GM23338 (cell line): ENCODE data around the gene OR5K1. TPM values are rescaled to one million over a fixed set of nuclear protein-coding genes. Genes with fewer than 3 reads are reported as not detected.
A peak's percentile ranks its signal among the peaks of the same experiment; 100 is the strongest.

Experiments
- ATAC-seq: fragments of 200-7000 bp; cut with Tn5 transposase; 3 replicates; pipeline ENCODE4 v1.9.1; 2020
- DNase-seq: peaks from one replicate; pipeline ENCODE4 v3.0.0-alpha.2; 2015; ENCODE audit warnings: low spot score
- H2AFZ ChIP-seq: fragments of 200-600 bp; sonication (generic); 2 replicates; pipeline ENCODE4 v1.8.0; 2016; ENCODE audit warnings: antibody characterized with exemption, mild to moderate bottlenecking, moderate library complexity
- H3F3A ChIP-seq: fragments of 200-600 bp; sonication (generic); replicated peaks from 2 replicates; pipeline ENCODE4 v1.8.0; 2017; ENCODE audit warnings: antibody characterized with exemption, mixed run types, low read depth
- H3K27ac ChIP-seq: fragments of 200-600 bp; sonication (generic); 2 replicates; pipeline ENCODE4 v1.6.1; 2016; ENCODE audit warnings: low read depth
- H3K27me3 ChIP-seq: fragments of 200-600 bp; sonication (generic); 2 replicates; pipeline ENCODE4 v1.8.0; 2016; ENCODE audit warnings: mild to moderate bottlenecking, mixed run types, moderate library complexity; ENCODE audit not compliant: insufficient read depth
- H3K36me3 ChIP-seq: fragments of 200-600 bp; sonication (generic); 2 replicates; pipeline ENCODE4 v1.8.0; 2016; ENCODE audit warnings: mild to moderate bottlenecking; ENCODE audit not compliant: insufficient read depth
- H3K4me1 ChIP-seq: fragments of 200-600 bp; sonication (generic); 2 replicates; pipeline ENCODE4 v1.8.0; 2016; ENCODE audit warnings: mild to moderate bottlenecking, moderate library complexity; ENCODE audit not compliant: insufficient read depth
- H3K4me2 ChIP-seq: fragments of 200-600 bp; sonication (generic); 2 replicates; pipeline ENCODE4 v1.7.1; 2017; ENCODE audit warnings: mixed run types
- H3K4me3 ChIP-seq: fragments of 200-600 bp; sonication (generic); 2 replicates; pipeline ENCODE4 v1.6.1; 2016; ENCODE audit warnings: mixed run types
- H3K79me2 ChIP-seq: fragments of 200-600 bp; sonication (generic); replicated peaks from 2 replicates; pipeline ENCODE4 v1.8.0; 2017; ENCODE audit warnings: mild to moderate bottlenecking; ENCODE audit not compliant: insufficient read depth
- H3K9me2 ChIP-seq: fragments of 200-600 bp; sonication (generic); 2 replicates; pipeline ENCODE4 v1.8.0; 2017; ENCODE audit not compliant: insufficient read depth
- H4K20me1 ChIP-seq: fragments of 200-600 bp; sonication (generic); replicated peaks from 2 replicates; pipeline ENCODE4 v1.8.0; 2017; ENCODE audit warnings: mild to moderate bottlenecking; ENCODE audit not compliant: insufficient read depth
- H3K27ac Mint-ChIP-seq: 2 replicates; pipeline ENCODE4 v1.8.0; 2020; ENCODE audit warnings: inconsistent platforms, mild to moderate bottlenecking, moderate library complexity, mixed read lengths
- H3K27me3 Mint-ChIP-seq: 3 replicates; pipeline ENCODE4 v1.8.0; 2022; ENCODE audit warnings: low read depth, mild to moderate bottlenecking, moderate library complexity, mixed read lengths, inconsistent platforms; ENCODE audit not compliant: insufficient read depth, poor library complexity
- H3K36me3 Mint-ChIP-seq: 3 replicates; pipeline ENCODE4 v1.8.0; 2021; ENCODE audit warnings: low read depth, mild to moderate bottlenecking, inconsistent platforms, moderate library complexity, mixed read lengths
- H3K4me1 Mint-ChIP-seq: 3 replicates; pipeline ENCODE4 v1.8.0; 2020; ENCODE audit warnings: mild to moderate bottlenecking, inconsistent platforms, mixed read lengths
- H3K4me3 Mint-ChIP-seq: 3 replicates; pipeline ENCODE4 v1.8.0; 2021; ENCODE audit warnings: moderate library complexity, mild to moderate bottlenecking, inconsistent platforms, mixed read lengths
- H3K9me3 Mint-ChIP-seq: 3 replicates; pipeline ENCODE4 v1.8.0; 2020; ENCODE audit warnings: moderate library complexity, mild to moderate bottlenecking, inconsistent platforms, mixed read lengths
- CREB1 ChIP-seq: fragments of 250-450 bp; sonication (Bioruptor Pico); IDR thresholded peaks from 2 replicates; pipeline ENCODE4 v1.5.0; 2020; ENCODE audit warnings: low read depth, mild to moderate bottlenecking, moderate library complexity
- EZH2phosphoT487 ChIP-seq: fragments of 200-600 bp; sonication (generic); IDR thresholded peaks from one replicate; pipeline ENCODE4 v1.8.1; 2018; ENCODE audit warnings: antibody characterized with exemption; ENCODE audit not compliant: unreplicated experiment
- JUNB ChIP-seq: IDR thresholded peaks from one replicate; pipeline ENCODE4 v1.6.1; 2016; ENCODE audit warnings: antibody characterized with exemption; ENCODE audit not compliant: unreplicated experiment
- NANOG ChIP-seq: IDR thresholded peaks from 2 replicates; pipeline ENCODE4 v1.6.1; 2016; ENCODE audit warnings: antibody characterized with exemption, borderline replicate concordance
- STAT1 ChIP-seq: IDR thresholded peaks from one replicate; pipeline ENCODE4 v1.6.1; 2016; ENCODE audit warnings: antibody characterized with exemption; ENCODE audit not compliant: unreplicated experiment
- ZNF114 ChIP-seq: fragments of 250-450 bp; sonication (Bioruptor Pico); IDR thresholded peaks from 2 replicates; pipeline ENCODE4 v1.5.0; 2020; ENCODE audit warnings: mild to moderate bottlenecking, moderate library complexity
- ZNF331 ChIP-seq: fragments of 250-450 bp; sonication (Bioruptor Pico); IDR thresholded peaks from 2 replicates; pipeline ENCODE4 v1.5.0; 2020; ENCODE audit warnings: low read depth, mild to moderate bottlenecking, moderate library complexity
- ZNF462 ChIP-seq: fragments of 250-450 bp; sonication (Bioruptor Pico); IDR thresholded peaks from 2 replicates; pipeline ENCODE4 v1.5.0; 2020; ENCODE audit warnings: mild to moderate bottlenecking, moderate library complexity
- polyA plus RNA-seq: library from polyadenylated mRNA; unstranded; fragments of >200 nt; fragmentation: Nextera tagmentation; extraction: Ambion mirVana; gene quantifications from 2 replicates; pipeline ENCODE4 v1.2.1, GENCODE V29; 2016
- total RNA-seq: library from RNA; depleted of rRNA; stranded (reverse); fragments of >200 nt; shearing (Covaris generic); gene quantifications from 2 replicates; pipeline ENCODE4 v1.2.3, GENCODE V29; 2014
- TF ChIP-seq, protein P1 (sequence below), 2 experiments: fragments of 200-600 bp in 1 of 2; sonication (generic) in 1 of 2; conservative IDR thresholded peaks; 2 replicates each; pipeline versions ENCODE4 v1.5.1 to v1.6.1; 2016 to 2017; ENCODE audit warnings: antibody characterized with exemption in 2 of 2, low read depth in 2 of 2, mild to moderate bottlenecking in 2 of 2, moderate library complexity in 1 of 2
- TF ChIP-seq, protein P2 (sequence below): IDR thresholded peaks from 2 replicates; pipeline ENCODE4 v1.6.1; 2016; ENCODE audit warnings: antibody characterized with exemption
- TF ChIP-seq, protein P3 (sequence below): IDR thresholded peaks from one replicate; pipeline ENCODE4 v1.6.1; 2018; ENCODE audit warnings: antibody characterized with exemption; ENCODE audit not compliant: unreplicated experiment

Gene OR5K1
- total and polyA plus RNA-seq, 2 experiments from 2014 or later = not detected

DNA sequence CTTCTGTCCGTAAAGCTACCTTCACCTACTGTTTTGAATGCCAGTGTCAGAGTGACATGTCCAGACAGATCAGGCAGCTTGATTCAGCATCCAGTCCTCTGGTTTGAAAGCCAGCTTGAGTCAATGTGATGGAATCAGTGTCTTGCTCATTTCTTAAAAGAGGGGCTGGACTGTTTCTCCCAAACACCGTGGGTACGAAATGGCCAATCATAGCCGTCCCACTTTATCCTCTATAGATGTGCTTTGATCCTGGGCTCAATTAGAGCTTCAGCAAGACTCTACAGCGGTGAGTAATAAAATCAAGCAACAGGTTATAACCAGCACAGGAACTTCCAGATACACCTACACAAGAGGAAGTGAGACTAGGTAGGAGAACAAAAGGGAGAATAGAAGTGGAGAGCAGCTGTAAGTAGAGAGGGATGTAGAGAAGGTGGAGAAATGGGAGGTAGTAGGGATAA, 17.0 kb upstream of the OR5K1 start:
- H4K20me1 ChIP-seq = no peaks in the 10 kb centered on the region
- TF ChIP-seq, protein P1, sequence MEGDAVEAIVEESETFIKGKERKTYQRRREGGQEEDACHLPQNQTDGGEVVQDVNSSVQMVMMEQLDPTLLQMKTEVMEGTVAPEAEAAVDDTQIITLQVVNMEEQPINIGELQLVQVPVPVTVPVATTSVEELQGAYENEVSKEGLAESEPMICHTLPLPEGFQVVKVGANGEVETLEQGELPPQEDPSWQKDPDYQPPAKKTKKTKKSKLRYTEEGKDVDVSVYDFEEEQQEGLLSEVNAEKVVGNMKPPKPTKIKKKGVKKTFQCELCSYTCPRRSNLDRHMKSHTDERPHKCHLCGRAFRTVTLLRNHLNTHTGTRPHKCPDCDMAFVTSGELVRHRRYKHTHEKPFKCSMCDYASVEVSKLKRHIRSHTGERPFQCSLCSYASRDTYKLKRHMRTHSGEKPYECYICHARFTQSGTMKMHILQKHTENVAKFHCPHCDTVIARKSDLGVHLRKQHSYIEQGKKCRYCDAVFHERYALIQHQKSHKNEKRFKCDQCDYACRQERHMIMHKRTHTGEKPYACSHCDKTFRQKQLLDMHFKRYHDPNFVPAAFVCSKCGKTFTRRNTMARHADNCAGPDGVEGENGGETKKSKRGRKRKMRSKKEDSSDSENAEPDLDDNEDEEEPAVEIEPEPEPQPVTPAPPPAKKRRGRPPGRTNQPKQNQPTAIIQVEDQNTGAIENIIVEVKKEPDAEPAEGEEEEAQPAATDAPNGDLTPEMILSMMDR (conservative IDR thresholded peaks at IDR 0.05; ENCODE audit: low read depth in 2 of 2) = no peak
- TF ChIP-seq ZNF114 (no peak), CREB1 (no peak), ZNF462 (CRISPR knock-in tag) (no peak), NANOG (no peak), EZH2phosphoT487 (no peak), JUNB (no peak), STAT1 (no peak), ZNF331 (CRISPR knock-in tag) (no peak)
- TF ChIP-seq, protein P2, sequence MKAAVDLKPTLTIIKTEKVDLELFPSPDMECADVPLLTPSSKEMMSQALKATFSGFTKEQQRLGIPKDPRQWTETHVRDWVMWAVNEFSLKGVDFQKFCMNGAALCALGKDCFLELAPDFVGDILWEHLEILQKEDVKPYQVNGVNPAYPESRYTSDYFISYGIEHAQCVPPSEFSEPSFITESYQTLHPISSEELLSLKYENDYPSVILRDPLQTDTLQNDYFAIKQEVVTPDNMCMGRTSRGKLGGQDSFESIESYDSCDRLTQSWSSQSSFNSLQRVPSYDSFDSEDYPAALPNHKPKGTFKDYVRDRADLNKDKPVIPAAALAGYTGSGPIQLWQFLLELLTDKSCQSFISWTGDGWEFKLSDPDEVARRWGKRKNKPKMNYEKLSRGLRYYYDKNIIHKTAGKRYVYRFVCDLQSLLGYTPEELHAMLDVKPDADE = no peak
- TF ChIP-seq, protein P3, sequence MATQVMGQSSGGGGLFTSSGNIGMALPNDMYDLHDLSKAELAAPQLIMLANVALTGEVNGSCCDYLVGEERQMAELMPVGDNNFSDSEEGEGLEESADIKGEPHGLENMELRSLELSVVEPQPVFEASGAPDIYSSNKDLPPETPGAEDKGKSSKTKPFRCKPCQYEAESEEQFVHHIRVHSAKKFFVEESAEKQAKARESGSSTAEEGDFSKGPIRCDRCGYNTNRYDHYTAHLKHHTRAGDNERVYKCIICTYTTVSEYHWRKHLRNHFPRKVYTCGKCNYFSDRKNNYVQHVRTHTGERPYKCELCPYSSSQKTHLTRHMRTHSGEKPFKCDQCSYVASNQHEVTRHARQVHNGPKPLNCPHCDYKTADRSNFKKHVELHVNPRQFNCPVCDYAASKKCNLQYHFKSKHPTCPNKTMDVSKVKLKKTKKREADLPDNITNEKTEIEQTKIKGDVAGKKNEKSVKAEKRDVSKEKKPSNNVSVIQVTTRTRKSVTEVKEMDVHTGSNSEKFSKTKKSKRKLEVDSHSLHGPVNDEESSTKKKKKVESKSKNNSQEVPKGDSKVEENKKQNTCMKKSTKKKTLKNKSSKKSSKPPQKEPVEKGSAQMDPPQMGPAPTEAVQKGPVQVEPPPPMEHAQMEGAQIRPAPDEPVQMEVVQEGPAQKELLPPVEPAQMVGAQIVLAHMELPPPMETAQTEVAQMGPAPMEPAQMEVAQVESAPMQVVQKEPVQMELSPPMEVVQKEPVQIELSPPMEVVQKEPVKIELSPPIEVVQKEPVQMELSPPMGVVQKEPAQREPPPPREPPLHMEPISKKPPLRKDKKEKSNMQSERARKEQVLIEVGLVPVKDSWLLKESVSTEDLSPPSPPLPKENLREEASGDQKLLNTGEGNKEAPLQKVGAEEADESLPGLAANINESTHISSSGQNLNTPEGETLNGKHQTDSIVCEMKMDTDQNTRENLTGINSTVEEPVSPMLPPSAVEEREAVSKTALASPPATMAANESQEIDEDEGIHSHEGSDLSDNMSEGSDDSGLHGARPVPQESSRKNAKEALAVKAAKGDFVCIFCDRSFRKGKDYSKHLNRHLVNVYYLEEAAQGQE = no peak
- H2AFZ ChIP-seq = peak overlapping the region; percentile 94
- Mint-ChIP-seq H3K9me3 (no peaks in the 10 kb centered on the region), H3K4me3 (no peak overlapping the region), H3K27ac (peak overlapping the region; percentile 12; the same call in 1 of the 2 replicates), H3K4me1 (peaks cover 3% of the 10 kb centered on the region; the same call in 2 of the 3 replicates), H3K36me3 (no peaks in the 10 kb centered on the region), H3K27me3 (no peaks in the 10 kb centered on the region)
- ATAC-seq = no peak
- no peaks in the 10 kb centered on the region for H3K4me1 ChIP-seq
- no peaks in the 10 kb centered on the region for H3K36me3 ChIP-seq
- H3K27me3 ChIP-seq = no peaks in the 10 kb centered on the region
- no peak overlapping the region for H3K4me3 ChIP-seq
- no peaks in the 10 kb centered on the region for H3K9me2 ChIP-seq
- H3F3A ChIP-seq = no peaks in the 10 kb centered on the region
- no peak for DNase-seq
- H3K27ac ChIP-seq = no peak overlapping the region
- no peaks in the 10 kb centered on the region for H3K79me2 ChIP-seq
- H3K4me2 ChIP-seq = no peak overlapping the region
